Mesothelial cell of epicardium (in vitro differentiated cells): ENCODE results near the gene SLCO4A1. TPM values are rescaled to one million over a fixed set of nuclear protein-coding genes. Genes with fewer than 3 reads are reported as not detected.

Source experiments
- DNase-seq, 2 experiments: peaks; one replicate each; pipeline ENCODE4 v3.0.0; 2021; ENCODE audit warnings: low spot score in 2 of 2; ENCODE audit not compliant: unreplicated experiment in 2 of 2
- H3K27ac Mint-ChIP-seq: 2 replicates; pipeline ENCODE4 v1.8.0; 2021; ENCODE audit warnings: mixed read lengths
- H3K27me3 Mint-ChIP-seq: 2 replicates; pipeline ENCODE4 v1.8.0; 2021; ENCODE audit warnings: low read depth, mixed read lengths
- H3K36me3 Mint-ChIP-seq: 2 replicates; pipeline ENCODE4 v1.8.0; 2021; ENCODE audit warnings: mixed read lengths
- H3K4me1 Mint-ChIP-seq: 2 replicates; pipeline ENCODE4 v1.8.0; 2021; ENCODE audit warnings: mixed read lengths
- H3K4me3 Mint-ChIP-seq: 2 replicates; pipeline ENCODE4 v1.8.0; 2021; ENCODE audit warnings: mild to moderate bottlenecking, moderate library complexity, mixed read lengths
- H3K9me3 Mint-ChIP-seq: 2 replicates; pipeline ENCODE4 v1.8.0; 2021; ENCODE audit warnings: mixed read lengths
- CTCF ChIP-seq: fragments of 200-600 bp; sonication (generic); IDR thresholded peaks from one replicate; pipeline ENCODE4 v1.5.0; 2021; ENCODE audit warnings: antibody characterized with exemption; ENCODE audit not compliant: unreplicated experiment
- total RNA-seq: library from RNA; stranded (reverse); gene quantifications from 3 replicates; pipeline ENCODE4 v1.2.1, GENCODE V29; 2021

SLCO4A1 gene
- total RNA-seq, 1 donor from 2014 or later = 3.7 TPM

GRCh38 chr20:62596486-62596885 lies 45.8 kb upstream of the SLCO4A1 start:
- TF ChIP-seq CTCF = no peak
- no peak for DNase-seq
- Mint-ChIP-seq H3K27ac (no peak overlapping the region), H3K36me3 (no peaks in the 10 kb centered on the region), H3K27me3 (peaks cover 68% of the 10 kb centered on the region), H3K9me3 (no peaks in the 10 kb centered on the region), H3K4me3 (no peak overlapping the region), H3K4me1 (no peaks in the 10 kb centered on the region)

GRCh38 chr20:62596921-62597320 lies 45.4 kb upstream of the SLCO4A1 start:
- H3K9me3 Mint-ChIP-seq = no peaks in the 10 kb centered on the region
- H3K4me3 Mint-ChIP-seq = no peak overlapping the region
- no peaks in the 10 kb centered on the region for H3K36me3 Mint-ChIP-seq
- no peaks in the 10 kb centered on the region for H3K4me1 Mint-ChIP-seq
- H3K27ac Mint-ChIP-seq = no peak overlapping the region
- no peak for TF ChIP-seq CTCF
- DNase-seq = no peak
- H3K27me3 Mint-ChIP-seq = peaks cover 72% of the 10 kb centered on the region

GRCh38 chr20:62597416-62598115 lies 44.7 kb upstream of the SLCO4A1 start:
- Mint-ChIP-seq H3K27me3 (peaks cover 74% of the 10 kb centered on the region), H3K4me3 (no peak overlapping the region), H3K4me1 (no peaks in the 10 kb centered on the region), H3K36me3 (no peaks in the 10 kb centered on the region), H3K9me3 (no peaks in the 10 kb centered on the region), H3K27ac (no peak overlapping the region)
- DNase-seq = no peak
- no peak for TF ChIP-seq CTCF

GRCh38 chr20:62598761-62599194 lies 43.5 kb upstream of the SLCO4A1 start:
- H3K4me1 Mint-ChIP-seq = no peaks in the 10 kb centered on the region
- H3K27me3 Mint-ChIP-seq = peaks cover 74% of the 10 kb centered on the region
- DNase-seq = no peak
- no peaks in the 10 kb centered on the region for H3K36me3 Mint-ChIP-seq
- TF ChIP-seq CTCF = no peak
- H3K4me3 Mint-ChIP-seq = no peak overlapping the region
- H3K27ac Mint-ChIP-seq = no peak overlapping the region
- H3K9me3 Mint-ChIP-seq = no peaks in the 10 kb centered on the region

- Mint-ChIP-seq H3K4me1 (no peaks in the 10 kb centered on the region), H3K27me3 (peaks cover 70% of the 10 kb centered on the region), H3K36me3 (no peaks in the 10 kb centered on the region), H3K27ac (no peak overlapping the region), H3K4me3 (no peak overlapping the region), H3K9me3 (no peaks in the 10 kb centered on the region)
- no peak for DNase-seq
- TF ChIP-seq CTCF = no peak
These were observed 42.8 kb upstream of the SLCO4A1 start for GRCh38 chr20:62599216-62600110.
